GM21360 (cell line): ENCODE results near the gene RPS6KB2.
A peak's percentile ranks its signal among the peaks of the same experiment; 100 is the strongest.
"Not testable (repeated sequence)": the region's sequence is repeated elsewhere in the genome, so short reads cannot be mapped to it uniquely, and the experiment has no call there.

Experiments used
- ATAC-seq: cut with Tn5 transposase; IDR thresholded peaks from one replicate; pipeline ENCODE4 v1.9.1; 2021; ENCODE audit warnings: mild to moderate bottlenecking, moderate library complexity; ENCODE audit not compliant: unreplicated experiment

RPS6KB2 gene

GRCh38 chr11:67397536-67397935 is 30.8 kb upstream of the RPS6KB2 start:
- no peak for ATAC-seq

- no peak for ATAC-seq
These were observed 30.2 kb upstream of the RPS6KB2 start for GRCh38 chr11:67397986-67398660.

- ATAC-seq = no peak
These were observed 29.4 kb upstream of the RPS6KB2 start for GRCh38 chr11:67398661-67399563.

GRCh38 chr11:67400251-67400941 is 27.9 kb upstream of the RPS6KB2 start:
- ATAC-seq = no peak

GRCh38 chr11:67400942-67401494 is 27.3 kb upstream of the RPS6KB2 start:
- ATAC-seq = no peak

- peak; percentile 57 for ATAC-seq
These were observed 26.7 kb upstream of the RPS6KB2 start, which contains the start of gene PPP1CA for GRCh38 chr11:67401495-67402191. TSS of gene PPP1CA (minus strand) at chr11:67401858. CDS start at chr11:67401782, 76 bp downstream.

- ATAC-seq = not testable (repeated sequence)
These were observed 26.0 kb upstream of the RPS6KB2 start for GRCh38 chr11:67402192-67402839.

GRCh38 chr11:67403085-67403484 is 25.2 kb upstream of the RPS6KB2 start:
- ATAC-seq = not testable (repeated sequence)

- no peak for ATAC-seq
These were observed 23.6 kb upstream of the RPS6KB2 start for GRCh38 chr11:67404515-67405195.

- ATAC-seq = no peak
These were observed 23.1 kb upstream of the RPS6KB2 start for GRCh38 chr11:67405196-67405567.

GRCh38 chr11:67405688-67406339 is 22.5 kb upstream of the RPS6KB2 start:
- ATAC-seq = no peak

- ATAC-seq = no peak
These were observed 21.8 kb upstream of the RPS6KB2 start for GRCh38 chr11:67406420-67406968.

GRCh38 chr11:67406969-67407687 is 21.2 kb upstream of the RPS6KB2 start:
- no peak for ATAC-seq

- no peak for ATAC-seq
These were observed 20.6 kb upstream of the RPS6KB2 start for GRCh38 chr11:67407688-67408163.

GRCh38 chr11:67408437-67409200 is 19.7 kb upstream of the RPS6KB2 start:
- ATAC-seq = no peak

GRCh38 chr11:67409261-67409666 is 19.0 kb upstream of the RPS6KB2 start:
- no peak for ATAC-seq

GRCh38 chr11:67409781-67410368 is 18.4 kb upstream of the RPS6KB2 start:
- ATAC-seq = no peak
